ENCODE data around the gene CYP8B1.

DNA sequence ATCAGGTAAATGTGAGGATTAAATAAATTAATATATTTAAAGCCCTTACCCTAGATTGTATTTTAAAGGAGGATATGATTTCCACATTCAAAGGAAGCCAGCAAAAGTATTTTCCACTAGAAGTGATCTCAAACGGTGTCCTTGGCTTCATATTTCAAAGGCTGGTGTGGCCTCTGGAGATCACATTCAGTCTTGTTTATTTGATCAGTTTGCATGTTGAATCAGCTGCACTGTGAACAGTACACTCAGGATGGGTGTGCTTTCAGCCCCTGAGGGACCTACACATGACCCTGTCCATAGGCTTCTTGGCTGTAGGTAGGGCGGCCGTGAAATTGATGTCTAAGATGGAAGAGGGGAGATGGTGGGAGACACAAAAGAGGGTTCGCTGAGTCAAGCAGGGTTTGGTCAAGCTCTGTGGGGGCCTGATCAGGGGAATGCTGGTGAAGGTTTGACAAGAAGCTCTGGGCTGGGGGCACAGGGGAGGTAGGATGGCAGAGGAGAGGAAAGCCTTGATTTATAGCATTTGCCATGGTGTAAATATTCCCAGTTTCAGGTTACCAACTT, 21.9 kb downstream of the CYP8B1 start:
- TF ChIP-seq, protein P1, sequence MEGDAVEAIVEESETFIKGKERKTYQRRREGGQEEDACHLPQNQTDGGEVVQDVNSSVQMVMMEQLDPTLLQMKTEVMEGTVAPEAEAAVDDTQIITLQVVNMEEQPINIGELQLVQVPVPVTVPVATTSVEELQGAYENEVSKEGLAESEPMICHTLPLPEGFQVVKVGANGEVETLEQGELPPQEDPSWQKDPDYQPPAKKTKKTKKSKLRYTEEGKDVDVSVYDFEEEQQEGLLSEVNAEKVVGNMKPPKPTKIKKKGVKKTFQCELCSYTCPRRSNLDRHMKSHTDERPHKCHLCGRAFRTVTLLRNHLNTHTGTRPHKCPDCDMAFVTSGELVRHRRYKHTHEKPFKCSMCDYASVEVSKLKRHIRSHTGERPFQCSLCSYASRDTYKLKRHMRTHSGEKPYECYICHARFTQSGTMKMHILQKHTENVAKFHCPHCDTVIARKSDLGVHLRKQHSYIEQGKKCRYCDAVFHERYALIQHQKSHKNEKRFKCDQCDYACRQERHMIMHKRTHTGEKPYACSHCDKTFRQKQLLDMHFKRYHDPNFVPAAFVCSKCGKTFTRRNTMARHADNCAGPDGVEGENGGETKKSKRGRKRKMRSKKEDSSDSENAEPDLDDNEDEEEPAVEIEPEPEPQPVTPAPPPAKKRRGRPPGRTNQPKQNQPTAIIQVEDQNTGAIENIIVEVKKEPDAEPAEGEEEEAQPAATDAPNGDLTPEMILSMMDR (conservative IDR thresholded peaks at IDR 0.05), result no peak
- no peak for TF ChIP-seq EZH2 (IDR thresholded peaks at IDR 0.05; ENCODE audit: low read depth)

Data from PC-9 (cell line).